ENCODE results near the gene GUCD1.
"Not testable (repeated sequence)": the region's sequence is repeated elsewhere in the genome, so short reads cannot be mapped to it uniquely, and the experiment has no call there.

GUCD1 gene

GRCh38 chr22:24554313-24555164 is at the start of gene GUCD1:
Gene GUCD1 (minus strand): TSS chr22:24555138. CDS start chr22:24554991, 147 bp downstream.
- no peak for FAIRE-seq

- peak; percentile 31 for FAIRE-seq
Measured at GRCh38 chr22:24603770-24604629, 49.1 kb upstream of the GUCD1 start.

GRCh38 chr22:24602847-24603769 is 48.2 kb upstream of the GUCD1 start, which contains the start of gene GGT1:
Gene GGT1 (plus strand): TSS chr22:24603193. CDS start chr22:24611082, 7,889 bp downstream.
- FAIRE-seq, result not testable (repeated sequence)

- not testable (repeated sequence) for FAIRE-seq
Measured at GRCh38 chr22:24602105-24602749, 47.3 kb upstream of the GUCD1 start.

GRCh38 chr22:24601217-24602104 is 46.5 kb upstream of the GUCD1 start:
- no peak for FAIRE-seq

GRCh38 chr22:24599958-24600715 is 45.2 kb upstream of the GUCD1 start:
- FAIRE-seq, result not testable (repeated sequence)

- no peak for FAIRE-seq
Measured at GRCh38 chr22:24599514-24599913, 44.6 kb upstream of the GUCD1 start.

GRCh38 chr22:24597076-24597475 is 42.1 kb upstream of the GUCD1 start:
- FAIRE-seq, result not testable (repeated sequence)

GRCh38 chr22:24595863-24596262 is 40.9 kb upstream of the GUCD1 start:
- no peak for FAIRE-seq

- no peak for FAIRE-seq
Measured at GRCh38 chr22:24595228-24595627, 40.3 kb upstream of the GUCD1 start.

GRCh38 chr22:24594569-24595120 is 39.7 kb upstream of the GUCD1 start:
- FAIRE-seq, result no peak

- FAIRE-seq, result no peak
Measured at GRCh38 chr22:24593836-24594568, 39.1 kb upstream of the GUCD1 start.

GRCh38 chr22:24593559-24593835 is 38.6 kb upstream of the GUCD1 start:
- FAIRE-seq, result not testable (repeated sequence)

- FAIRE-seq, result no peak
Measured at GRCh38 chr22:24592851-24593558, 38.1 kb upstream of the GUCD1 start, which contains the start of gene LRRC75B. Gene LRRC75B (minus strand): TSS chr22:24593073. CDS start chr22:24593039, 34 bp downstream.

- no peak for FAIRE-seq
Measured at GRCh38 chr22:24592058-24592850, 37.3 kb upstream of the GUCD1 start.

GRCh38 chr22:24591286-24591830 is 36.4 kb upstream of the GUCD1 start:
- no peak for FAIRE-seq

- FAIRE-seq, result no peak
Measured at GRCh38 chr22:24590596-24591173, 35.7 kb upstream of the GUCD1 start.

All from G401.6 (cell line).